Esophagus squamous epithelium (tissue), 4 donors: ENCODE data around the gene METTL9.
"Not testable (repeated sequence)": the region's sequence is repeated elsewhere in the genome, so short reads cannot be mapped to it uniquely, and the experiment has no call there.

Experiments used
- CTCF ChIP-seq, 6 experiments: fragments of 450-650 bp in 4 of 6; fragments of 200-600 bp in 2 of 6; sonication (generic) in 2 of 6; IDR thresholded peaks; one replicate each; pipeline ENCODE4 v1.5.1; 2016 to 2019; ENCODE audit warnings: antibody characterized with exemption in 6 of 6, mild to moderate bottlenecking in 4 of 6, moderate library complexity in 4 of 6
- POLR2A ChIP-seq, 4 donors: fragments of 450-650 bp; IDR thresholded peaks; one replicate each; pipeline ENCODE4 v1.6.1; 2017; ENCODE audit warnings: antibody characterized with exemption in 4 of 4, mild to moderate bottlenecking in 4 of 4, moderate library complexity in 3 of 4

GRCh38 chr16:21549975-21550374 lies 49.4 kb upstream of the METTL9 start:
- not testable (repeated sequence) for TF ChIP-seq CTCF, POLR2A (IDR thresholded peaks at IDR 0.05)
